ENCODE results near the gene PLIN1.
A peak's percentile ranks its signal among the peaks of the same experiment; 100 is the strongest.

The PLIN1 gene

DNA sequence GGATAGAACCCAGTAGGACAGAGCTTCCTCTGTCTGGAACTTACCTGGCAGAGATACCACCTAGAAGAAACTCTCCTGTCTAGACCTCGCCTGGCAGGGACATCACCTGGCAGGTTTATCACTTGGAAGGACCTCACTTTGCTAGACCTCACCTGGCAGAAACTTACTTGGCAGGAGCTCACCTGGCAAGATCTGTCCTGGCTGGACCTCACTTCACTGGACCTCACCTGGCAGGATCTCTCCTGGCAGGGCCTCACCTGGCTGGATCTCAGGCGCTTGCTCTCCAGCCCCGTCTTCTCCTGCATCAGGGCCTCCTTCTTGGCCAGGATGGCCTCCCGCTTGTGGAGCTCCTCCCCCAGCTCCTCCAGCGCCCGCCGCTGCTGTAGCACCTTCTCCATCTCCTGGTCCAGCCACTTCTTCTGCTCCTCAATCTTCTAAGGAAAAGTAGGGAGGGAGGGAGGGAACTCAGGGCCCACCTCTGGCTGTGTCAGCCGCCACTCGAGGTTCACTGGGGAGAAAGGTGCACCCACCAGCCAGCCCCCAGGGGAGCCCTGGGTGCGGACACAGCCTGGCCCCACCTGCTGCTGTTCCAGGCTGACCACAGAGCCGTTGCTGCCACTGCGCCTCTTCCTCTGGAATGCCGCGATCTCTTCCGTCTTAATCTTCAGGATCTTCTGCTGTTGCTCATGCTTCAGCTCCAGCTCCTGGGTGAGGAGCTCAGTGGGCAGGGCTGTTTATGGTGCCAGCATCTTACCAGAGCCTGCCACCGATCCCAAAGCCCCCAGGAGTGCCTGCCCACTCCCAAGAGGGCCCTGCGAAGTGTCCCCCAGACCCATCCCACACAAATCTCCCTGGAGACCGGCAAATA is 46.4 kb downstream of the PLIN1 start:
- peak; percentile 6 for DNase-seq (ENCODE audit: extremely low spot score)
- CTCF ChIA-PET, result no interaction called here
- TF ChIP-seq TARDBP (IDR thresholded peaks at IDR 0.05) (no peak), SP1 (IDR thresholded peaks at IDR 0.05) (no peak), FOXK2 (IDR thresholded peaks at IDR 0.05) (no peak), ELF4 (IDR thresholded peaks at IDR 0.05) (no peak), FOXM1 (IDR thresholded peaks at IDR 0.05; ENCODE audit: borderline replicate concordance) (no peak), HDGF (IDR thresholded peaks at IDR 0.05; ENCODE audit: borderline replicate concordance) (no peak), L3MBTL2 (conservative IDR thresholded peaks at IDR 0.05) (no peak), ZNF384 (IDR thresholded peaks at IDR 0.05) (no peak), BHLHE40 (IDR thresholded peaks at IDR 0.05; ENCODE audit: borderline replicate concordance) (no peak)
- TF ChIP-seq, protein P1, sequence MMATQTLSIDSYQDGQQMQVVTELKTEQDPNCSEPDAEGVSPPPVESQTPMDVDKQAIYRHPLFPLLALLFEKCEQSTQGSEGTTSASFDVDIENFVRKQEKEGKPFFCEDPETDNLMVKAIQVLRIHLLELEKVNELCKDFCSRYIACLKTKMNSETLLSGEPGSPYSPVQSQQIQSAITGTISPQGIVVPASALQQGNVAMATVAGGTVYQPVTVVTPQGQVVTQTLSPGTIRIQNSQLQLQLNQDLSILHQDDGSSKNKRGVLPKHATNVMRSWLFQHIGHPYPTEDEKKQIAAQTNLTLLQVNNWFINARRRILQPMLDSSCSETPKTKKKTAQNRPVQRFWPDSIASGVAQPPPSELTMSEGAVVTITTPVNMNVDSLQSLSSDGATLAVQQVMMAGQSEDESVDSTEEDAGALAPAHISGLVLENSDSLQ (IDR thresholded peaks at IDR 0.05), result no peak
- POLR2A ChIA-PET, result interaction anchor here (0.7 kb wide), 1 partner anchor 58 kb away, joined by 3 read pairs; the partner anchor contains the start of gene TICRR

DNA sequence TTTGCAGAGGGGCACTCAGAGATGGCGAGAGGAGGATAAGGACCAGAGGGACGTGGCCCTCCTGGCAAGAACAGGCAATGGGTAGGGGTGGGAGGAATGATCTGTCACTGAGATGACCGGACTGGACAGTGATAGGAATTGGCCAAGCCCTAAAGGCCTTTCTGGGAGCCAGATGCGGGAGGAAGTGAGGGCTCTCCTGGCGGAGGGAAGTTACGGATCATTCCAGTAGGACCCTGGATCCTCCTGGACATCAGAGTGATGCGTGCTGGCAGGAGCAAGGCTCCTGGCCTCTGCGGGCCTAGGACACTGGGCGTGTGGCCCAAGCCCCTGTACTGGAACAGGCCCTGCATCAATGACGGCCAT is 47.3 kb downstream of the PLIN1 start:
- DNase-seq (ENCODE audit: extremely low spot score), result no peak
- TF ChIP-seq FOXM1 (IDR thresholded peaks at IDR 0.05; ENCODE audit: borderline replicate concordance) (no peak), ELF4 (IDR thresholded peaks at IDR 0.05) (no peak), ARNT (IDR thresholded peaks at IDR 0.05) (no peak), NFRKB (IDR thresholded peaks at IDR 0.05) (no peak), ZNF384 (IDR thresholded peaks at IDR 0.05) (no peak), LEF1 (IDR thresholded peaks at IDR 0.05; ENCODE audit: borderline replicate concordance) (no peak), CTBP1 (IDR thresholded peaks at IDR 0.05; ENCODE audit: borderline replicate concordance) (no peak)
- TF ChIP-seq, protein P1 (IDR thresholded peaks at IDR 0.05), result no peak
- ChIA-PET CTCF (no interaction called here), POLR2A (no interaction called here)

DNA sequence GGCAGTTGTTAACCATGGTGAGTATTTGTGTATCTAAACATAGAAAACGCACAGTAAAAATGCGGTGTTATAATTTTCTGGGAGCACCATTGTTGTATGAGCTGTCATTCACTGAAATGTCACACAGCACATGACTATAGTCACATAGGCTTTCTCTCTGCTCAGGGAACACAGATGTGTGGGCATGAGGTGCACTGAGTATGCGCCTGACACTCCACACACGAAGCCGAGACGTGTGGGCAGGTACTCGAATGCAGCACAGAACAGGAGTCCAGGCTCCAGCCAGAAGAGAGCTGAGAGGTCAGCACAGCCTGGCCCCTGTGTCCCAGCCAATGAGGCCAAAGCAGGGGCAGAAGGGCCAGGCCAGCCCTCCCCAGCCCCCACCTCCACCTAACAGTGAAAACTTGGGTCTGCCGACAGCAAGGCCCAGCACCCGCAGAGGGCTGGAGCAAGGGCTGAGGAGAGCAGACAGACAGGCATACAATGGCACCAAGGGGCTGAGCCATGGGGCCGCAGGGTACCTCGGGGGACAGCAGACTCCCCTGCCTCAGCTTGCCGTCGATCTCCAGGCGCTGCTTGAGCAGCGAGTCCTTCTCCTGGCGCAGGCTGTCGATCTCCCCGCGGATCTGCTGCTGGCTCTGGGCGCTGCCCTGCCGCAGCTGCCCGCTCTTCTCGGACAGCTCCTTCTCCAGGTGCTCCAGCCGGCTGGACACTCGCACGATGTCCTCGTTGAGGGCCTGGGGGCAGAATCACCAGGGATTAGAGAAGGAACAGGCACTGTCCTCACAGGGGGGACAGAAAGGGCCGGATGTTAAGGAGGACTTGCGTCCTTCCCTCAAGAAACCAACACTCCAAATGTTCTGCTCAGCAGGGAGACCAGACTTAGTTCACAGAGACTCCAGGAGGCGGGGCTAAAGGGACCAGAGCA is 47.9 kb downstream of the PLIN1 start:
- POLR2A ChIA-PET, result no interaction called here
- TF ChIP-seq FOXA1 (IDR thresholded peaks at IDR 0.05) (no peak), HDGF (IDR thresholded peaks at IDR 0.05; ENCODE audit: borderline replicate concordance) (no peak), FOXM1 (IDR thresholded peaks at IDR 0.05; ENCODE audit: borderline replicate concordance) (no peak), CTBP1 (IDR thresholded peaks at IDR 0.05; ENCODE audit: borderline replicate concordance) (no peak), NFRKB (IDR thresholded peaks at IDR 0.05) (no peak), FOXK2 (IDR thresholded peaks at IDR 0.05) (no peak), BHLHE40 (IDR thresholded peaks at IDR 0.05; ENCODE audit: borderline replicate concordance) (no peak), ELF4 (IDR thresholded peaks at IDR 0.05) (no peak), L3MBTL2 (conservative IDR thresholded peaks at IDR 0.05) (no peak), LEF1 (IDR thresholded peaks at IDR 0.05; ENCODE audit: borderline replicate concordance) (no peak), ARNT (IDR thresholded peaks at IDR 0.05) (no peak), SP1 (IDR thresholded peaks at IDR 0.05) (no peak), TARDBP (IDR thresholded peaks at IDR 0.05) (no peak), ZNF384 (IDR thresholded peaks at IDR 0.05) (no peak), SUZ12 (IDR thresholded peaks at IDR 0.05) (no peak)
- TF ChIP-seq, protein P1 (IDR thresholded peaks at IDR 0.05), result no peak
- DNase-seq (ENCODE audit: extremely low spot score), result peak; percentile 9
- CTCF ChIA-PET, result interaction anchor here (1.4 kb wide), 1 partner anchor 273 kb away, joined by 3 read pairs; no protein-coding TSS in a partner anchor

DNA sequence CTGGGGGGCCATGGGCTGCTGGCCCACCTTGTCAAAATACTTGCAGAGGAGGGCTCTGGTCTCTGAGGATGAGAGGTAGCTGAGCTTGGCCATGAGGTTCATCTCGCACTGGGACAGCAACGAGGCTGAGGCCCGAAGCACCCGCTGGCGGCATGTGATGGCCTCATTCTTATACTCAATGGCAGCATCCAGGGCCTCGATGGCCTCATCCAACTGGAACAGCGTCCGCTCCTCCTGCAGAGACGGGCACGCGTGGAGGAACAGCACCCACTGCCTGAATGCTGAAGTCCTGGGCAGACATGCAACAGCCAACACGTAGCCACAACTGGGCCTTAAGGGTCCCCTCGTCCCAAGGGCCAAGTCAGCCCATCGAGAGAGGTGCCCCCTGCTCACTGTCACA is 48.9 kb downstream of the PLIN1 start:
- POLR2A ChIA-PET, result interaction anchor here (1.2 kb wide), 1 partner anchor 55 kb away, joined by 4 read pairs; the partner anchor contains the start of gene TICRR
- TF ChIP-seq HDGF (IDR thresholded peaks at IDR 0.05; ENCODE audit: borderline replicate concordance) (no peak), ZNF384 (IDR thresholded peaks at IDR 0.05) (no peak), FOXK2 (IDR thresholded peaks at IDR 0.05) (no peak), FOXA1 (IDR thresholded peaks at IDR 0.05) (no peak), FOXM1 (IDR thresholded peaks at IDR 0.05; ENCODE audit: borderline replicate concordance) (no peak), SP1 (IDR thresholded peaks at IDR 0.05) (no peak), ELF4 (IDR thresholded peaks at IDR 0.05) (no peak), ARNT (IDR thresholded peaks at IDR 0.05) (no peak), BHLHE40 (IDR thresholded peaks at IDR 0.05; ENCODE audit: borderline replicate concordance) (no peak), TARDBP (IDR thresholded peaks at IDR 0.05) (no peak), LEF1 (IDR thresholded peaks at IDR 0.05; ENCODE audit: borderline replicate concordance) (no peak), CTBP1 (IDR thresholded peaks at IDR 0.05; ENCODE audit: borderline replicate concordance) (no peak), NFRKB (IDR thresholded peaks at IDR 0.05) (no peak), SUZ12 (IDR thresholded peaks at IDR 0.05) (no peak)
- TF ChIP-seq, protein P1 (IDR thresholded peaks at IDR 0.05), result no peak
- no peak for DNase-seq (ENCODE audit: extremely low spot score)
- CTCF ChIA-PET, result interaction anchor here (1.4 kb wide), 1 partner anchor 272 kb away, joined by 3 read pairs; no protein-coding TSS in a partner anchor

Measured in HEK293T (cell line).